Fibroblast of pulmonary artery (primary cell): ENCODE data around the gene SPHK1.

Experiments
- DNase-seq: peaks from one replicate; pipeline ENCODE4 v3.0.0-alpha.2; 2010; ENCODE audit warnings: low read depth
- H3K4me3 ChIP-seq: replicated peaks from 2 replicates; pipeline ENCODE4 v1.5.1; 2011; ENCODE audit warnings: low read depth, mild to moderate bottlenecking, control low read depth, low read length, moderate library complexity
- TF ChIP-seq, protein P1 (sequence below): IDR thresholded peaks from 2 replicates; pipeline ENCODE4 v1.5.1; 2011; ENCODE audit warnings: mild to moderate bottlenecking, control low read depth, low read length, inconsistent platforms; ENCODE audit errors: missing control alignments

Gene SPHK1

DNA sequence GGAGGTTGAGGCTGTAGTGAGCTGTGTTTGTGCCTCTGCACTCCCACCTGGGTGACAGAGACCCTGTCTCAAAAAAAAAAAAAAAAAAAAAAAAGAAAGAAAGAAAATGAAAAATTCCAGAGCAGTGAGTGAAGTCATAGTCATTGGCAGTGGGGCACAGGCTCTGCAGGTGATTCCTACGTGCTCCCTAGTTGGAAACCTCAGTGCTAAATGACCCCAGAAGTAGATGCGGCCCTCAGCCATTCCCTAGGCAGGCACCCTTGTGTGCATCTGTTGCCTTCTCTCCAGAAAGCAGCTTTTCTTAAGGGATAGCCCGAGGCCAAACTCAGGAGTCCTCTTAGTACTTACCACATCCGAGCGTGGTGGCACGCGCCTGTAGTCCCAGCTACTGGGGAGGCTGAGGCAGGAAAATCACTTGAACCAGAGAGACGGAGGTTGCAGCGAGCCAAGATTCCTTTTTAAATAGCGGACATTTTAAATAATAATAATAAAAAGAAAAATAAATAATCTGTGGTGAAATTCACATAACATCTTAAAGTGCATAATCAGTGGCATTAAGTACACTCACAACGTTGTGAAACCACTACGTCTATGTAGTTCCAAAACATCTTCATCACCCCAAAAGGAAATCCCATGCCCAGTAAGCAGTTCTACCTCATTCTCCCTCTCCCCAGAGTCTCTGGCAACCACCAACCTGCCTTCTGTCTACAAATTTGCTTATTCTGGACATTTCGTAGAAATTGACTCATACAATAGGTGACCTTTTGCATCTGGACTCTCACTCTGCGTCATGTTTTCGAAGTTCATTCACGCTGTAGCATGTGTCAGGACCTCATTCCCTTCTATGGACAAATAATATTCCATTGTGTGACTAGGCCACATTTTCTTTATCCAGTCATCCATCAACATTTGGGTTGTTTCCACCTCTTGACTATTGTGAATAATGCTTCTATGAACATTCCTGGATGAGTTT lies 12.5 kb upstream of the SPHK1 start:
- H3K4me3 ChIP-seq: no peak overlapping the region
- TF ChIP-seq, protein P1, sequence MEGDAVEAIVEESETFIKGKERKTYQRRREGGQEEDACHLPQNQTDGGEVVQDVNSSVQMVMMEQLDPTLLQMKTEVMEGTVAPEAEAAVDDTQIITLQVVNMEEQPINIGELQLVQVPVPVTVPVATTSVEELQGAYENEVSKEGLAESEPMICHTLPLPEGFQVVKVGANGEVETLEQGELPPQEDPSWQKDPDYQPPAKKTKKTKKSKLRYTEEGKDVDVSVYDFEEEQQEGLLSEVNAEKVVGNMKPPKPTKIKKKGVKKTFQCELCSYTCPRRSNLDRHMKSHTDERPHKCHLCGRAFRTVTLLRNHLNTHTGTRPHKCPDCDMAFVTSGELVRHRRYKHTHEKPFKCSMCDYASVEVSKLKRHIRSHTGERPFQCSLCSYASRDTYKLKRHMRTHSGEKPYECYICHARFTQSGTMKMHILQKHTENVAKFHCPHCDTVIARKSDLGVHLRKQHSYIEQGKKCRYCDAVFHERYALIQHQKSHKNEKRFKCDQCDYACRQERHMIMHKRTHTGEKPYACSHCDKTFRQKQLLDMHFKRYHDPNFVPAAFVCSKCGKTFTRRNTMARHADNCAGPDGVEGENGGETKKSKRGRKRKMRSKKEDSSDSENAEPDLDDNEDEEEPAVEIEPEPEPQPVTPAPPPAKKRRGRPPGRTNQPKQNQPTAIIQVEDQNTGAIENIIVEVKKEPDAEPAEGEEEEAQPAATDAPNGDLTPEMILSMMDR: no peak
- DNase-seq: peak; percentile 98

DNA sequence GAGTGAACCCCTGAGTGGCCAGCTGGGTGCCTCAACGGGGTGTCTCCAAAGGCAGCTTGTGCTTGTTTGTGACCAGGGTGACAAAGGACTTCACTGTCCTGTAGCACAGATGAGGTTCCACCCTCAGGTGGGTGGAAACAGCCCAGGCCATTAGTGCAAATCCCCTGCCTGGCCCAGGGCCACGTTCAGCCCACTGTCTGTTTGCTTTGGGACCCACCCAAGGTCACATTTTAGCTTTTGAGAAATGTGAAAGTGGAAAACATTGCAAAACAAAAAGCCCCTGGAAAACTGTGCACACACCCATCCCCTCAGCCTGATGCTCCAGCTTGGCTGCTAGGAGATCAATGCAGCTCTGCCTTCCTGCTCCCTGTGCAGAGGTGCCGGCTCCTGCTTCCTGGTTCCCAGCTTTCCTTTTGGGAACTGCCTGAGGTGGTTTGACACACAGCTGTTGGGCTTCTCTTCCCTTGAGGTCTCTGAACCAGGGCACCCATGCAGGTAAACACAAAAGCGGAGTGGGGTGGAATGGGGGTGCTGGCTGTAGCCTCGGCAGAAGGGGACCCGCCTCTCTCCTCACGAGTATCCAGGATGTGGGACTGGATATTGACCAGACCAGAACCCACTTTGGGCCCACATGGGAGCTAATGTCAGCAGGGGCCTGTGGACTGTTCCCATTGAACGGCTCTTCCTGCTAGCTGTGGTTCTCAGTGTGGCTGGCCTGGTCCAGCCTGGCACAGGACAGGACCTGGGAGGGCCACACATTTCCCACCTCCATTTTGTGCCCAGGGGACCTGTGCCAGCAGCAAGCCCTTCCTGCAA lies 7.9 kb upstream of the SPHK1 start:
- H3K4me3 ChIP-seq: no peak overlapping the region
- TF ChIP-seq, protein P1: no peak
- peak; percentile 45 for DNase-seq

DNA sequence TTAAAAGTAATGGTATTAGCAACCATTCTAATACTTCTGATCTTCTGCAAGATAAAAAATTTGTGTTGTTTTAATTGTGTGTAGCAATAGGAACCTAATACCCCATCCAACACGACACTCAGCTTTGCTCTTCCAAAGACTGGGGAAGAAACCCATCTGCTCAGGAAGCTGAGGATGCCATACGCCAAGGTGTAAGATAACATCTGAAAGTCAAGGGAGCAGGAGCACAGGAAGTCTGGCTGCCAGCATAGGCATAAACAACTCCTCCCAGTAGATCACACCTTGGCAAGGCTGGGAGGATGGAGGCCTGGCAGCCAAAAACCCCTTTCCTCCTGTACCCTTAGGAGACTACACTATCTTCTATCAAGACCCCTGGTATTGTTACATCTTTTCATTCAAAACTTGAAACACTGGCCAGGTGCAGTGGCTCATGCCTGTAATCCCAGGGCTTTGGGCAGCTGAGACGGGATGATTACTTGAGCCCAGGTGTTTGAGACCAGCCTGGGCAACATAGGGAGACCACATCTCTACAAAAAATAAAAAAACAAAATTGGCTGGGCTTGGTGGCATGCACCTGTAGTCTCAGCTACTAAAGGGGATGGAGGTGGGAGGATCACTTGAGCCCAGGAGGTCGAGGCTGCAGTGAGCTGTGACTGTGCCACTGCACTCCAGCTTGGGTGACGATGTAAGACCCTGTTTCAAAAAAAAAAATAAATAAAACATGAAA lies 5.7 kb upstream of the SPHK1 start:
- TF ChIP-seq, protein P1: no peak
- DNase-seq: no peak
- no peak overlapping the region for H3K4me3 ChIP-seq

DNA sequence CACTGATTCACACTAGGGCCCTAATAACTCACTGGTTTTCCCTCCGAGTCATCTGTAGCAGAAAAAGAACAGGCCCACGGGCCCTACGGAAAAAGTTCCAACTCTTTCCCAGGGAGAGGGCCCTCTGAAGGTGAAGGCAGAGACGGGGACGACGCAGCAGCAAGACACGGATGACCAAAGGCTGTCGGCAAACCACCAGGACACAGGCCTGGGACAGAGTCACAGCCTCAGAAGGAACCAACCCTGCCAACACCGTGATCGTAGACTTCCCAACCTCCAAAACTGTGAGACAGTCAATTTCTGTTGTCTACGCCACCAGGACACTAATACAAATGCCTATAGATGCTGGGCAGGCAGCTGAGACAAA lies 5.2 kb upstream of the SPHK1 start:
- no peak overlapping the region for H3K4me3 ChIP-seq
- DNase-seq: no peak
- TF ChIP-seq, protein P1: no peak

DNA sequence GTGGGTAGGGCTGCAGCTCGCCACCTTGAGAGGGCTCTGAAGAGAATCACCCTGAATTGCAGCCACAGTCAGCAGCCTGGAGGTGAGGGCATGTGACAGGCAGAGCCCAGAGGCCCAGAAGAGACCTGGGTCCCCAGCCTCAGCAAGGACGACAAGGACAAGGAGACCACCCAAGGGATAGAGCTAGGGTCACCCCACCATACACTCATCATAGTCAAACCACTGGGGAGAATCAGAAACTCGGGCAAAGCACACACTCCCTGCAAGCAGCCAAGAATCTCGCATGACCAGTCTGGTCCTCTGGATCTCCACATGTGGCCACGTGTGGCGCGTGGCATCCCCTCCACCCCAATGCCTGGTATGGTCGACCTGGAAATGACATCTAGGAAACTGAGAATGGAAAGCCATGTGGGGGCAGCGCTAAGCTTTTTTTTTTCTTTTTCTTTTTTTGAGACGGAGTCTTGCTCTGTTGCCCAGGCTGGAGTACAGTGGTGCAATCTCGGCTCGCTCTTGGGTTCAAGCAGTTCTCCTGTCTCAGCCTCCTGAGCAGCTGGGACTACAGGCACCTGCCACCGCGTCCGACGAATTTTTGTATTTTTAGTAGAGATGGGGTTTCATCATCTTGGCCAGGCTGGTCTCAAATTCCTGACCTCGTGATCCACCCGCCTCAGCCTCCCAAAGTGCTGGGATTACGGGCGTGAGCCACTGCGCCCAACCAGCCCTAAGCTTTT lies 4.6 kb upstream of the SPHK1 start:
- TF ChIP-seq, protein P1: no peak
- no peak for DNase-seq
- H3K4me3 ChIP-seq: no peak overlapping the region

DNA sequence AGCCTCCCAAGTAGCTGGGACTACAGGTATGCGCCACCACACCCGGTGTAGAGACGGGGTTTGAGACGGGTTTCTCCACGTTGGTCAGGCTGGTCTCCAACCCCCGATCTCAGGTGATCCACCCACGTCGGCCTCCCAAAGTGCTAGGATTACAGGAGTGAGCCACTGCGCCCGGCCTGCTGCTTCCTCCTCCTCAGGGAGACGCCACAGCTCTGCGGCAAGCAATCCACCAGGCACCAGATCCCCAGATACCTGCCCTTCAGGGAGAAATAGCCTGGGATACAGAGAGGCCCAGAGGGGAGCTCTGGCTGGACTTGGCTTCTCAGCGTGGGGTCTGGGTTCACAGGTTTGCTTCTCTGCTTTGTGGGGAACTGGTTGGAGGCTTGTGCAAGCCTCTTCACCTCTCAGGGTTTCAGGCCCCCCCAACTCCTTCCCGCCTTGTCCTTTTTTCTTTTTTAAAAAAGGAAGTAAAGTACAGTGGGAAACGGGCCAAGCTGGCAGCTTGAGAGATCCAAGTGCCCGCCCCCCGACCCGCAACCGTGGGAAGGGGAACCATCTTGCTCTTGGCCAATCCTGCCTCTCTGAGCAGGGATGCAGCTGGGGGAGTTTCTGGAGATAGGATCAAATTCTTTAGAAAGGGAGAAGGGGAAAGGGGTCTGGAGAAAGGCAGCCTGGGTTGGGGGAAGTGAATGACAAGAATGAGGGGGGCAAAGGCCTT lies 2.6 kb upstream of the SPHK1 start:
- no peak overlapping the region for H3K4me3 ChIP-seq
- DNase-seq: peak; percentile 49
- TF ChIP-seq, protein P1: no peak
